Measurements from ENCODE around the gene CLASP2.
"Not testable (repeated sequence)": the region's sequence is repeated elsewhere in the genome, so short reads cannot be mapped to it uniquely, and the experiment has no call there.

Gene CLASP2

GRCh38 chr3:33541918-33542317 is 176.1 kb downstream of the CLASP2 start:
- no peak for DNase-seq

GRCh38 chr3:33538678-33539339 is 179.2 kb downstream of the CLASP2 start:
- no peak for DNase-seq

- DNase-seq, result no peak
Observed at GRCh38 chr3:33537133-33537532, 180.9 kb downstream of the CLASP2 start.

DNA sequence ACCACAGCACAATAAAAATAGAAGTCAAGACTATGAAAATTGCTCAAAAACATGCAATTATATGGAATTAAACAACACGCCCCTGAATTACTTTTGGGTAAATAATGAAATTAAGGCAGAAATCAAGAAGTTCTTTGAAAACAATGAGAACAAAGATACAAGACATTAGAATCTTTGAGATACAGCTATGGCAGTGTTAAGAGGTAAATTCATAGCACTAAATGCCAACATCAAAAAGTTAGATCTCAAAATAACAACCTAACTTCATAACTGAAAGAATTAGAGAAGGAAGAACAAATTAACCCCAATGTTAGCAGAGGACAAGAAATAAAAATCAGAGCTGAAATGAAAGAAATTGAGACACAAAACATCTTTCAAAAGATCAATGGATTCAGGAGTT is 191.3 kb downstream of the CLASP2 start:
- DNase-seq, result no peak

- DNase-seq, result no peak
Observed at GRCh38 chr3:33525232-33525631, 192.8 kb downstream of the CLASP2 start.

DNA sequence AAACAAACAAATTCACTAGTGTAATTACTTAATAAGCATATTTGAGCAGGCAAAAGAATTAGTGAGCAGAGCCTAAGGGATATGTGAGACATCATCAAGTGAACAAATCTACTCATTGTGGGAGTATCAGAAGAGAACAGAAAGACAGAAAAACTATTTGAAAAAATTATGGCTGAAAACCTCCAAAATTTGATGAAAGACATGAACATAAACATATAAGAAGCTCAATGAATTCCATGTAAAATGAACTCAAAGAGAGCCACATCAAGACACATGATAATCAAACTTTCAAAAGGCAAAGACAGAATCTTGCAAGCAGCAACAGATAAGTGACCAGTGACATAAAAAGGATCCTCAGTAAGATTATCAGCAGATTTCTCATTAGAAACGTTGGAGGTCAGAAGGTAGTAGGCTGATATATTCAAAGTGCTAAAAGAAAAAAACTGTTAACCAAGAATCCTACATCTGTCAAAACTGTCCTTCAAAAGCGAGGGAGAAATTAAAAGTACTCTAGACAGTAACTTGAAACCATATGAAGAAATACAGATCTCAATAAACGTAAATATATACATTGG is 194.9 kb downstream of the CLASP2 start:
- DNase-seq, result no peak

- DNase-seq, result no peak
Observed at GRCh38 chr3:33521736-33522135, 196.3 kb downstream of the CLASP2 start.

GRCh38 chr3:33513262-33513863 is 204.7 kb downstream of the CLASP2 start:
- DNase-seq, result no peak

GRCh38 chr3:33505027-33505426 is 213.0 kb downstream of the CLASP2 start:
- no peak for DNase-seq

DNA sequence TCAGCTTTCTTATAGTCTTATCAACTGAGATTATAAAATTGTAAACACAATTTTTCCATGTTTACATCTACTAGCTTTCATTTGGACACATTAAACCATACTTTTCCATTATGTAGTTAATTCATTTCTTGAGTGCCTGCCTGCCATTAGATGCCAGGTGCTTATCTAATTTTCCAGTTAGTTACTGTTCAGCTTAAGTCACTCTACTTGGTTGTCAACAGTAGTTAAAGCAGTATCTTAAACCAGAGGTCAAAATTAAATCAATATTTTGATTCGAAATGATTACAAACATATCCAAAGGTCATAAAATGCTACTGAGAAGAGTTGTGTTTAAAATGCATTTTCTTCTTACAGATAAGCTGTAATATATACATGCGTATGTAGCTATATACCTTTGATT is 221.6 kb downstream of the CLASP2 start:
- DNase-seq, result no peak

DNA sequence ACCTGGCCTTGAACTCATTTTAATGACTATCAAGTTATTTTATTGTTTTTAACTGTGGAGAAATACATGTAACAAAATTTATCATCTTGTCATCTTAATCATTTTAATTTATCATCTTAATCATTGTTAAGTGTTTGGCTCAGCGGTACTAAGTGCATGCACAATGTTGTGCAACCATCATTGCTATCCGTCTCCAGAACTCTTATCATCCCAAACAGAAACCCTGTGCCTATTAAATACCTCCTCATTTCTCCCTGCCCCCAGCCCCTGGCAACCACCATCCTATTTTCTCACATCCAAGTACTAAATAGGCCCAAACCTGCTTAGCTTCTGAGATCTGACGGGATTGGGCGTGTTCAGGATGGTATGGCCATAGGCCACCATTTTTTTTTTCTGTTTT is 226.3 kb downstream of the CLASP2 start:
- DNase-seq, result no peak

- DNase-seq, result no peak
Observed at GRCh38 chr3:33490641-33491241, 227.3 kb downstream of the CLASP2 start.

DNA sequence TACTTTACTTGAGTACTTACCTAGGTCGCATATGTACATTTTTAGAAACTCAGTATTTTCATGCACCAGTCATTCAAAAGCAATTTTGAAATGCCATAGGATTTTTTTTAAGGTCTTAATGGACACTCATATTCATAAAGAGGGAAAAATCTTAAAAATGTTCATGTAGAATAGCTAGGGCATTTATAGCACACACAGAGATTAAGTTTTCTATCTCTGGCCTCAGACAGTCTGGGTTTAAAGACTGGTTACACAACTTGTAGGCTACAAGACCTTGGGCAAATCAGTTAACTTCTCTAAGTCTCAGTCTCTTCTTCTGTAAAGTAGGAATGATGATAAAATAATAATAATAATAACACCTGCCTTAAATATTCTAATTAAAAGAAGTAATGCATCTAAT is 229.4 kb downstream of the CLASP2 start:
- no peak for DNase-seq

GRCh38 chr3:33488246-33488645 is 229.8 kb downstream of the CLASP2 start:
- no peak for DNase-seq

- no peak for DNase-seq
Observed at GRCh38 chr3:33482111-33482521, 235.9 kb downstream of the CLASP2 start.

DNA sequence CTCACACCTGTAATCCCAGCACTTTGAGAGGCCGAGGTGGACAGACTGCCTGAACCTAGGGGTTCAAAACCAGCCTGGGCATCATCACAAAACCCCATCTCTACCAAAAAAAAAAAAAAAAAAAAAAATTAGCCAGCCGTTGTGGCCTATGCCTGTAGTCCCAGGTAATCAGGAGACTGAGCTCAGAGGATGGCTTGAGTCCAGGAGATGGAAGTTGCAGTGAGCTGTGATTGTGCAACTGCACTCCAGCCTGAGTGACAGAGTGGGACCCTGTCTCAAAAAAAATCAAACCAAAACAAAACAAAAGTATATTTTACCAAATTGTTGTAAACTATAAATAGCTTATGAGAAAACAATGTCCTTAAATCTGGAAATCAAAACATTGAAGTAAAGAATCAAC is 243.2 kb downstream of the CLASP2 start:
- DNase-seq, result no peak

- DNase-seq, result no peak
Observed at GRCh38 chr3:33473813-33474212, 244.2 kb downstream of the CLASP2 start.

DNA sequence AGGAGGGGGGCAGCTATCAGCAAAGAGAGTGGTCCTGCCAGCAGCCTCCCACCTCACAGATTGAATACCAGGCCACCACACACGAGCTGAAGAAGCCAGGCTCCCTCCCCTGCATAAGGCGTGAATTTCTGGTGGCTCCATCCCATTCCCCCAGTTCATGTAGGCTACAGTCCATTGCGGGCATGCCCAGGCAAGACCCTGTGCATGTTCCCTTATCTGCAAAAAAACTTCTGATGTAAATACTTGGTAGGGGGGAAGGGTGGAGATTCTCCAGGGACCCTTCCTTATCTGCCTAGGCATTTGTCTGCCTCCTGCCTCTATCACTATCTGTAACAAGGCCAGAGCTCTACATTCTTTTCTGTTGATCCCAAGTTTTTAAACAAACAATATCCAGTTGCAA is 250.3 kb downstream of the CLASP2 start:
- no peak for DNase-seq

DNA sequence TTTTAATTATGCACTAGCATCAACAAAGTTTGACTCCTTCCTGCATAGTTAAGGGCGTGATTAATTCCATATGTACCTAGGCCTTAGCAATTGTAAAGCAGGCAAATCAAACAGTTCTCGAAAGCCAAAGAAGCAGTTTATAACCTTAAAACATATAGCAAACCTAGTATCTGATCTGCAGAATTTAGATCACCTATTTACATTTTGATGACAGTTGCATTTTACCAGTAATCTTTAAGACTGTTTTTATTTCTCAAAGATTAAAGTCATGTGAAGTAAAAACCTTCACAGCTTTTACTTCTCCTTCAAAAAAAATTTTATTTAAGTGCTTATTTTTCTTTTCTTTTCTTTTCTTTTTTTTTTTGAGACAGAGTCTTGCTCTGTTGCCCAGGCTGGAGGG is 257.0 kb downstream of the CLASP2 start:
- DNase-seq, result no peak

DNA sequence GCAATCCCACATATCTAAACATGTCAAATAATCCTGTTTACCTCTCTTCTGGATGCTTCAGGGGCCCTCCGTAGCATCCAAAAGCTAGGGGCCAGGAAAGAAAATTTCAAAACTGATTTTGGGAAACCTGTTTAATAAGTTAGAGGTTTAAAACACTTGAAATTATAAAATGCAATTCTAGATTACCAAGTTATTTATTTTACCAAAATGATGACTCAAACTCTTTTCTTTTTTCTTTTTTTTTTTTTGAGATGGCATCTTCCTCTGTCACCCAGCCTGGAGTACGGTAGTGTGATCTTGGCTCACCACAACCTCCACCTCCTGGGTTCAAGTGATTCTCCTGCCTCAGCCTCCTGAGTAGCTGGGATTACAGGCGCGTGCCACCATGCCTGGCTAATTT is 258.5 kb downstream of the CLASP2 start:
- not testable (repeated sequence) for DNase-seq

DNA sequence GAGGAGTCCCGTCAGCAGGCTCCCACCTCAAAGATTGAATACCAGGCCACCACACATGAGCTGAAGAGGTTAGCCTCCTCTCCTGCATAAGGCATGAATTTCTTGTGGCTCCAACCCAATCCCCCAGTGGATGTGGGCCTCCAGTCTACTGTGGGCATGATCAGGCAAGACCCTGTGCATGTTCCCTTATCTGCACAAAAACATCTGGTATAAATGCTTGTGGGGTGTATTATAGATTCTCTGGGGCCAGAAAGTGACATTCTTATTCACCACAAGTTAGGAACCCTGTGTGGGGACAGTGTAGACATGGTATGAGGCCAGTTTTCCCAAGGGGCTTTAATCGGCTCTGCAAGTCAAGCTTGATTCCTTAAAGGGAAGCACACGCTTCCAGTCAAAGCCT is 259.6 kb downstream of the CLASP2 start:
- no peak for DNase-seq

- DNase-seq, result no peak
Observed at GRCh38 chr3:33456756-33457155, 261.3 kb downstream of the CLASP2 start.

GRCh38 chr3:33453331-33453761 is 264.7 kb downstream of the CLASP2 start:
- no peak for DNase-seq

GRCh38 chr3:33451994-33452393 is 266.1 kb downstream of the CLASP2 start:
- not testable (repeated sequence) for DNase-seq
